Cerebellar nuclear complex (tissue), 1 donor: ENCODE data around the gene LTBP2.

Source experiments
- DNase-seq, 2 experiments: peaks; one replicate each; lab custom pipeline; 2025; lab: John Stamatoyannopoulos, UW

The LTBP2 gene

GRCh38 chr14:74507085-74507484, 105.0 kb downstream of the LTBP2 start:
- DNase-seq: no peak

- DNase-seq: no peak
Observed at GRCh38 chr14:74506411-74506851, 105.6 kb downstream of the LTBP2 start.

GRCh38 chr14:74505831-74506230, 106.2 kb downstream of the LTBP2 start:
- DNase-seq: no peak

GRCh38 chr14:74504874-74505720, 106.9 kb downstream of the LTBP2 start:
- DNase-seq: no peak

GRCh38 chr14:74504412-74504811, 107.6 kb downstream of the LTBP2 start:
- DNase-seq: no peak

GRCh38 chr14:74503938-74504335, 108.1 kb downstream of the LTBP2 start:
- DNase-seq: no peak

GRCh38 chr14:74503291-74503937, 108.6 kb downstream of the LTBP2 start:
- no peak for DNase-seq

GRCh38 chr14:74502236-74503019, 109.6 kb downstream of the LTBP2 start:
- DNase-seq: no peak

GRCh38 chr14:74501691-74502090, 110.3 kb downstream of the LTBP2 start:
- DNase-seq: no peak

GRCh38 chr14:74501135-74501614, 110.9 kb downstream of the LTBP2 start:
- no peak for DNase-seq

- DNase-seq: no peak
Observed at GRCh38 chr14:74500417-74501134, 111.5 kb downstream of the LTBP2 start.

- DNase-seq: no peak
Observed at GRCh38 chr14:74495356-74495755, 116.7 kb downstream of the LTBP2 start.

GRCh38 chr14:74493343-74494261, 118.4 kb downstream of the LTBP2 start, which contains the start of gene ISCA2:
Gene ISCA2, plus strand, starts transcription at chr14:74493765. Its CDS starts 10 bp downstream, at chr14:74493775.
- DNase-seq: peak; percentile 99 to 100

- no peak for DNase-seq
Observed at GRCh38 chr14:74492776-74493342, 119.2 kb downstream of the LTBP2 start, which contains the start of gene NPC2. Gene NPC2, minus strand, starts transcription at chr14:74493305. Its CDS starts 31 bp downstream, at chr14:74493274.

GRCh38 chr14:74491956-74492775, 119.9 kb downstream of the LTBP2 start:
- DNase-seq: no peak

- no peak for DNase-seq
Observed at GRCh38 chr14:74490486-74490885, 121.6 kb downstream of the LTBP2 start.

- DNase-seq: no peak
Observed at GRCh38 chr14:74488786-74489397, 123.1 kb downstream of the LTBP2 start.

GRCh38 chr14:74486164-74486563, 125.9 kb downstream of the LTBP2 start:
- no peak for DNase-seq

- DNase-seq: no peak
Observed at GRCh38 chr14:74483321-74483720, 128.7 kb downstream of the LTBP2 start.
